SK-MEL-5 (cell line): ENCODE measurements around the gene FICD. TPM values are rescaled to one million over a fixed set of nuclear protein-coding genes. Genes with fewer than 3 reads are reported as not detected.
A peak's percentile ranks its signal among the peaks of the same experiment; 100 is the strongest.
"Not testable (repeated sequence)": the region's sequence is repeated elsewhere in the genome, so short reads cannot be mapped to it uniquely, and the experiment has no call there.

Source experiments
- DNase-seq: peaks from one replicate; pipeline ENCODE4 v3.0.0-alpha.2; 2016; ENCODE audit warnings: low read depth, low spot score
- in situ Hi-C: cut with HindIII; loops from 2 replicates; pipeline ENCODE4 v1.10.0; 2016; ENCODE audit warnings: low sequenced_read_pairs, high pct_unique_total_duplicates, low pct_unique_long_range_greater_than_20kb
- polyA plus RNA-seq, 2 experiments: library from polyadenylated mRNA; depleted of rRNA; stranded (reverse); fragments of >200 nt; gene quantifications; 2 replicates each; pipeline ENCODE4 v1.2.3, GENCODE V29; 2015
- total RNA-seq: library from RNA; depleted of rRNA; stranded (reverse); fragments of >200 nt; shearing (Covaris generic); gene quantifications from 2 replicates; pipeline ENCODE4 v1.2.3, GENCODE V29; 2014; rRNA removed

Gene FICD
- 6.1 and 7.4 TPM in 2 replicates for total RNA-seq
- polyA plus RNA-seq (2015; cell fraction: cytosol; rRNA removed), result 3.9 and 4.2 TPM in 2 replicates
- 3.6 and 5.2 TPM in 2 replicates for polyA plus RNA-seq (2015; cell fraction: nucleus; rRNA removed)

DNA sequence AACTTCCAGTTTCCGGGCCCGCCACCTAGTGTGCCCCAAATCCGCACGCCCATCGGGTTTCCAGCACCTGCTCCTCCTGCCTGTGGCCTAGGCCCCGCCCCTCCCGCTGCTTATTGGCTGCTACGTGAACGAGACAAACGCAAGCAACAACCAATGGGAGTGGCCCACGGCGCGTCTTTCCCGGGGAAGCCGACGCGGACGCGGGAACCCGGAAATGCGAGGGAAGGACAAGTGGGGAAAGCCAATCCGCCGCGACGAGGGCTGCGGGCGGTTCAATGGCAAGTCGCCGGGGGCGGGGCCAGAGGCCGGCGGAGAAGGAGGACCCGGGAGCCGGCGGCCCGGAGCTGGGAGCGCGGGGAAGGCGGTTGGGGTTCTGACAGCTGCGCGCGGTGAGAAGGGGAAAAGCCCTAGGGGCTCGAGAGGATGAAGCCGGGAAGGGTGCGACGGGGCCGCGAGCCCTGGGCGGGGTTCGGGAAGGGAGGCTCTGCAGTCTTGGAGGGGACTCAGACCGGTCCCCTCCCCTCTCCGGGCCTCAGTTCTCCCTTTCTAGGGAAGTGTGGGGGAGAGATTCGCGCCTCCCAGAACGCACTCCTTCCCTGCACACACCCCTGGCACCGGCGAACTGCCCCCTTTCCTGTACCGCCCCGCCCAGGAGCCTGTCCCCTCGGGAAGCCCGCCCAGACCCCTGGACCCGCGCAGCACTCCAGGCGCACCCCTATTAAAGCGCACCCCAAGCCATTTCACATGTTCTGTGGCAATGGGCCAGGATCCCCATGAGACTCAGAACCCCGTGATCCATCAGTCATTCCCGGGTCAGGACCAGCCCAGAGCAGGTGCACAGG lies at the start of gene FICD:
Gene FICD (plus strand): TSS at position 305 of the 842 bp plus-strand sequence. CDS start 1,696 bp downstream, outside the sequence.
- in situ Hi-C loops, result no loop called here

DNA sequence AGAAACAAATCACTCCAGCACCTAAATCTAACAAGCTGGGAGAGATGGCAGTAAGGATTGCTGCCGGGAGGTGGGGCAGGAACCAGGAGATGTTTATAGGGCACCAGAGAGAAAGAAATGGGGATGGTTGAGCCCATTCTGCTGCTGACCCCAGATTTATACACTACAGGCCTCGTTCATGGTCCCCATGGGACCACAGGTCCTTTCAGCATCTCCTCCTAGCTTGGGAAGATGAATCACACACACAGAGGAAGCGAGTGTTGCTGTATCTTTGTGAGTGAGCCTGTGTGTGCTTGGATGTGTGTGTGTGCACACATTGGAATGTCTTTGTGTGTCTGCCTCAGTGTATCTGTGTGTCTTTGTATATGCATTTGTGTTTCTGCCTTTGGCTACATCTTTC lies 49.7 kb upstream of the FICD start:
- no peak for DNase-seq
- in situ Hi-C loops, result no loop called here

More for the DNA sequence above, at the start of gene FICD:
- peak; percentile 99 for DNase-seq

DNA sequence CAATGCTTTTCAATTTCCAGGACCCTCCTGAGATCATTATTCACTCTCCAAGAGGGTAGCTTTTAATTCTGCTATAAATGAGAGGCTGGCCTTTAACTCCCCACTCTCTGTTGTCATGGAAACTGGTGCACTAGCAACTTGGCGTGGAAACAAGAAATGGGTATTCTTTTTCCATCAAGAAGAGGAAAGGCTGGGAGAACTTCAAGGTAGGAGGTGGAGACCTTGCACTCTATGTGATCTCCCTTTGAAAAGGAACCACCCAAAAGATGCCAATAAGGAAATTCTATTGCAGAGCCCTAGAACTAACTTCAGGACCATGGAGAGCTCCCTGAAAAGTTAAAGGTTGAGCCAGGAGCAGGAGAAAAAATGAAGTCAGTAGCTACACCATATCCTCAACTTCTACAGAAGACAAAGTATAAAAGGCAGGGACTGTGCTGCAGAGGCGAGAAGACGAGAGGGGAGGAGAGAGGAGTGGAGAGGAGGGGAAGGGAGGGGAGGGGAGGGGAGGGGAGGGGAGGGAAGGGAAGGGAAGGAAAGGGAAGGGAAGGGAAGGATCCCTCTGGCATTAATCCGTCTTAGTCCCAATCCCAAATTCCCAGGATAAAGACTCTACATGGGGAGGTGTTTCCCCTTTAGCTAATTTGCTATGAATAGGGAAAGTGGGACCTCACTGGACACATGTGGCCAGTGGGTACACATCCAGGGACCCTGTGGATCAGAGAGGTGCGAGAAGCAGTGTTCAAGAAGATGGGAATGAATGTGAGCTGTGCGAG lies 46.7 kb upstream of the FICD start:
- peak; percentile 34 for DNase-seq
- in situ Hi-C loops, result no loop called here

DNA sequence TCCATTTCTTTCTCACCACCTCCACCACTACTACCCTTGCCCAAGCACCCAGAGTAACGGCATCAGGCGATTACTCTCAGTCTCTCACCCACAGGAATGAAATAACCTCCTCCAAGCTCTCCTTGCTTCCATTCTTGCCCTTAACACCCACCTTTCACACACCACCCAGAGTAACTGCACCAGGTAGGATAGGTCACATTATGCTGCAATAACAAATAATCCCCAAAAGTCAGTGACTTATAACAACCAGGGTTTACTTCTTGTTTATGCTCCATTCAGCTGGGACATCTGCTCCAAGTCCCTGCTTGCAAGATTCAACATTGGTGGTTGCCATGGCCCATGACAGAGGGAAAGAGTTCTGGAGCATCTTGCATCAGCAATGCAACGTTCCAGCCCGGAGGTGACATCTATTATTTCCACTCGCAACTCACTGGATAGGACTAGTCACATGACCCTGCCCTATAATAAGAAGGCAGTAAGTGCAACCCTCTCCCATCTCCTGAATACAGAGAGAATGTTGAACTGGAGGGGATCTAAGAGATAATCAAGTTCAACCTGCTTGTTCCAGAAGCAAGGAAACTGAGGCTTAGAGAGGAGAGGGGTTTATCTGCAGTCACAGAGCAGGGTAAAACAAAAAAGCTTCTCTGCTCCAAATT lies 41.5 kb upstream of the FICD start:
- no peak for DNase-seq
- in situ Hi-C loops, result no loop called here

DNA sequence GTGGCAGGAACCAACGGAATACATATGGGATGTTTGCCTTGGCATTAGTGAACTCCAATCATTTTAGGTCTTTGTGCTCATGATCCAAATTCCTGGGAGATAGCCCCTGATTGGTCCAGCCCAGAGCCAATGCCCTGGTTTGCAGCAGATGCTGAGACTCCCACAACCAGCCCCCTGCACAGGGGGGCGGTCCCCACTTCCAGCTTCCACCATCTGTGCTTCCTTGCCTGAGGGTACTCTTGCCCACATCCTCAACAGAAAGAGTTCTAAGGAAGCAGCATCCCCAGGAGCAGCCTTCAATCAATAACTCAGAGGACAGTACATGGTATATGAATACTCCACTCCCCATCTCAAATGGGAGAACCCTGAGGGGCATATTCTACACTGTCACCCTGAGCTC lies 39.7 kb upstream of the FICD start:
- in situ Hi-C loops, result no loop called here
- DNase-seq, result no peak

DNA sequence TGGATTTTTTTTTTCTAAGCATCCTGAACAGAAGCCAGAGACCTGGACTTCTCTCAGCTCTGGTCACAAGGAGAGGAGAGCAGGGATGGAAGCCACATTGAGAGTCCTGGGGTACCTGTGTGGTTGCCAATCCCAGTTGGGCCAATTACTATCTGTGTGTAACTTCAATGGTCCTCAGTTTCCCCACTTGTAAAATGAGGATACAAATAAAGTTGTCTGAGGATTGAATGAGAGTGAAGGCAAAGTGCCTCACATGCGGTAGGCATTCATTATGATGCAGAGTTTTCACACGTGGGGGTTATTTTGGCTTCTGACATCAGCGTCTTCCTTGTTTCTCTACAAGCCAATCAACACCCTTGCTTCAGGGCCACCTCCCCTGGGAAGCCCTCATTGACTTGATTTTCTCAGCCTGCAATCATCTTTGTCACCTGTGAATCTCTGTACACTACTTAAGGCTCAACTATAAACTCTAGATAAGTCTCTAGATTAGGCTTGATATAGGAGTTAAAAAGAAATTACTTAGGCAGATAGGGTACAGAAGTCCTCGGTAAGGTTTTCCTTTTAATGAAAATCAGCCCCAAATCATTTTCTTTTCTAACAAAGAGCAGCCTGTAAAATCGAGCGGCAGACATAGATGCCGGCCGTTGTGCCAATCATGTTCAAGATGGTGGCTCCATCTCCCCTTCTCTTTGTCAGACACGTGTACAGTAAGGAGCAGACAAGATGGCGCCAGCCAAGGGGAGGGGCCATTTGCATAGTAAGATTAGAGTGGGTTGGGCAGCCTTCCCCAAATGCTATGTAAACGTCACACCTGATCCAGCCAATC lies 37.8 kb upstream of the FICD start:
- in situ Hi-C loops, result no loop called here
- peak; percentile 49 for DNase-seq

DNA sequence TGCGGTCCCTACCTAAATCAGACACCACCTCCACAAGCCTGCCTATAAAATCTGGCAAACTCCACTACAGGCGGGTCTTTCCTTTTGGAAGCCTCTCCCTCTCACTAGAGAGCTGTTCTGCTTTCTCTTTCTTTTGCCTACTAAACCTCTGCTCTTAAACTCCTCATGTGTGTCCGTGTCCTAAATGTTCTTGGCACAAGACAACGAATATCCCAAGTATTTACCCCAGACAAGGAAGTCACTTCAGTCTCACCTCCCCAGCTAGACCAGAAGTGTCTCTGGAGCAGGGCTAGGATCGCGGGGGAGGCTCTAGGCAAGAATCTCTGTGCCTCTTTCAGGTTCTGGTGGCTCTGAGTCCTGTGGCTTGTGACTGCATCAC lies 37.2 kb upstream of the FICD start:
- no peak for DNase-seq
- in situ Hi-C loops, result no loop called here

DNA sequence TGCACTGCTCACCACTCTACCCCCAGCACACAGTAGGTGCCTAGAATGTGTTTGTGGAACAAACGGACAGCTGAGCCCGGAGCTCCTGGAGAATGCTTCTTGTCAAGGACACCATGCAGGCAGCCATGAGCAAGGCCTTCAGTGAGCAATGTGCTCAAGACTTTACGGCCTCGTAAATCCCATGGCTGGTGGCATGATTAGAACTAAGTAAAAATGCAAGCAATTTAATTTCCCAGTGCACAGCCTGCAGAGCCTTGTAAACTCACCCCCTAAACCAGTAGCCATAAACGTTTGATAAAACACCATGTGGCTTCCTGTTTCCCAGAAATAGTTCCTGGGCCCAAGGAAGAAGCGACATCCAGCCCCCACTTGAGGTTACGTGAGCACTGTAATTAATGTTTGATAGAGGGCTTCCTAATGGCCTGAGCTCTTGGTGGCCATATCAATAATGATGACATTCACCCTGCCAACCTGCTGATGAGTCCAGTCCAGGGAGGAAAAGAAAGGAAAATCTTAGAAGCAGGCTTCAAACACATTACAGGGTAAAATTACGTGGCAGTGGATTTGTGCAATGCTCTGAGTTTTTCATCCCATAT lies 36.4 kb upstream of the FICD start:
- no peak for DNase-seq
- in situ Hi-C loops, result no loop called here

DNA sequence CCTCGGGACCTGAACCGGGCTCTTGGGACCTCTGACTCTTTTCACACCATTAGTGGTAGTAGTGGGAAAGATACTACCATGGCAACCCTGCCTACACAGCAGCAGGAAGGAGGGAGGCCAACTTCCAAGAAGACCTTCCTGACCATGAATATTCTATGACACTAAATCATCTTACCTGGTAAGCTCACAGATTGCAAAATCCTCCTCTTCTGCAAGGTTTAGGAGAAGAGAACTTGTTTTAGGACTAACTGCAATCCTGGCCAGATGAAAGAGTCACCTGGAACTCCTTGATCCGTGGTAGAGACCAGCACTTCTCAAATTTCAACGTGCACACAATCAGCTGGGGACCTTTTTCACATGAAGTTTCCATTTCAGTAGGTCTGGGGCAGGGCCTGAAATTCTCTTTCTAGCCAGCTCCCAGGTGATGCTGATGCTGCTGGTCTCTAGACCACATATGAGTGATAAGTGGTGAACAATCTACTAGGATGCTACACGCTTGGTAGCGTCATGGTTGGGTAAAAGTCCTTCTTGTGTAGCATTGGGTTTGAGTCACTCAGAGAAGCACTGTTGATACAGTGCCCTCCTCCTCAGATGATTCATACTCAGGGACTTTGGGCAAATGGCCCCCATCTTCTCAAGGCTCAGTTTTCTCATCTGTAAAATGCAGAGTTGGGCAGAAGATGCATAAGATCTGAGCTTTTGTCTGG lies 35.6 kb upstream of the FICD start:
- in situ Hi-C loops, result no loop called here
- DNase-seq, result no peak

DNA sequence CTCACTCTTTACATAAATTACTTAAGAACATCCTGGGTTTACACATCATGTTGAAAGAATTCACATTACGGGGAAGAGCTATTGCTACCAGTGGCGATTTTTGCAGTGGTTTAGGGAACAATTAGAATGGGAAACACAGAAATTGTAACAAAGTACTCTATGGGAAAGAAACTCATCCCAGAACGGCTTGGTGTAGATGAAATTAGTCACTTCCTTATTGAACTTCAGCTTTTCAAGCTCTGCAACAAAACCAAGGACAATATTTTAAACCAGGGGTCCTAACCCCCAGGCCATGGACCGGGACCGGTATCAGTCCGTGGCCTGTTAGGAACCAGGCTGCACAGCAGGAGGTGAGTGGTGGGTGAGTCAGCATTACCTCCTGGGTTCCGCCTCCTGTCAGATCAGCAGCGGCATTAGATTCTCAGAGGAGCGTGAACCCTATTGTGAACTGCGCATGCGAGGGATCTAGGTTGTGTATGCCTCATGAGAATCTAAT lies 32.3 kb upstream of the FICD start:
- in situ Hi-C loops, result no loop called here
- no peak for DNase-seq

DNA sequence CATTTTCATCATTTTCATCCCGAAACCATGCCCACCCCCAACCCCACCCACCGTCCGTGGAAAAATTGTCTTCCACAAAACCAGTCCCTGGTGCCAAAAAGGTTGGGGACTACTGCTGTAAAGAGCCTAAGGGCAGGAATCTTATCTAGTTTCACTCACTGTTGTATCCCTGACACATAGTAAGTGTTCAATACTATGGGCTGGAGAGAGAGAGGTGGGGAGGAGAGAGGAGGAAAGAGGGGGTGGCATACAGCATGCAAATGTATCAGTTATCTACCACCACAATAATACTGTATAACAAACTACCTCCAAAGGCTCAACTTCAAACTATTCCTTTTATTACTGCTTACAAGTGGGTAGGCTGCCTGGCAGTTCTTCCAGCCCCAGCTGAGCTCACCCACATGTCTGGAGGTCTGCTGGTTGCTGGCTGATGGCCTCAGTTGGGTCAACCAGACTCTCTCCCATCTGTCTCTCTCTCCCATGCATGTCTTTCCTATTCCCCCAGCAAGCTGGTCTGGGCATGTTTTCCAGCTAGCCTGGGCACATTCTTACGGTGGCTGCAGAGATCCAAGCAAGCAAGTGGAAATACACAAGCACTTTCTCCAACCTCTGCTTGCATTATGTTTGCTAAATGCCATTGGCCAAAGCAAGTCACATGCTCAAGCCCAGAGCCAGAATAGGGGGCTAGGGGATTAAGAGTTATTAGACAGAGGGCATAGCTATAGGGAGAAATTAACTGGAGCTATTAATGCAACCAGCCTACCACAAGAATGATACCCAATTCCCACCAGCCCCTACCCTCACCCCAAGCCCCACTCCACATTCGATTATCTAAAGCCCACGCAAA lies 31.6 kb upstream of the FICD start:
- in situ Hi-C loops, result no loop called here
- DNase-seq, result no peak

DNA sequence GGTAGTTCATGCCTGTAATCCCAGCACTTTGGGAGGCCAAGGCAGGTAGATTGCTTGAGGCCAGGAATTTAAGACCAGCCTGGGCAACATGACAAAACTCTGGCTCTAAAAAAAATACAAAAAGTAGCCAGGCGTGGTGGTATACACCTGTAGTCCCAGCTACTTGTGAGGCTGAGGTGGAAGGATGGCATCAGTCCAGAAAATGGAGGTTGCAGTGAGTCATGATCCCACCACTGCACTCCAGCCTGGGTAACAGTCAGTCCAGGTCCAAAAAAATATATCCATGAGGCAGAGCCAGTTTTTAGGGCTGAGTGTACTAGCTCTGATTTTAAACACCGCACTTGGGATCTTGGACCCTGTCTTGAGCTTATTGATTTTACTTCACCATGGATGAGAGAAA lies 30.6 kb upstream of the FICD start:
- no peak for DNase-seq
- in situ Hi-C loops, result no loop called here

DNA sequence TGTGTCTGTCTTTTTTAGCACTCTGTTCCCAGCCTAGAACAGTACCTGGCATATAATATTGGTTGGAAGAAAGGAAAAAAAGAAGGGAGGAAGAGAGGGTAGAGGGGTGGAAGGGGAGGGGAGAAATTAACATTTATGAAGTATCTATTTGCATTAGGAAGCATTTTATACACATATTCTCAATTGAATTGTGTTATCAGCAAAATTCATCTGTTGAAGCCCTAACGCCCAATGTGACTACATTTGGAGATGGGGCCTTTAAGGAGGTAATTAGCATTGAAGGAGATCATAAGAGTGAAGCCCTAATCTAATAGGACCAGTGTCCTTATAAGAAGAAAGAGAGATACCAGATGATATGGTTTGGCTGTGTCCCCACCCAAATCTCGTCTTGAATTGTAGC lies 30.2 kb upstream of the FICD start:
- in situ Hi-C loops, result no loop called here
- DNase-seq, result no peak

DNA sequence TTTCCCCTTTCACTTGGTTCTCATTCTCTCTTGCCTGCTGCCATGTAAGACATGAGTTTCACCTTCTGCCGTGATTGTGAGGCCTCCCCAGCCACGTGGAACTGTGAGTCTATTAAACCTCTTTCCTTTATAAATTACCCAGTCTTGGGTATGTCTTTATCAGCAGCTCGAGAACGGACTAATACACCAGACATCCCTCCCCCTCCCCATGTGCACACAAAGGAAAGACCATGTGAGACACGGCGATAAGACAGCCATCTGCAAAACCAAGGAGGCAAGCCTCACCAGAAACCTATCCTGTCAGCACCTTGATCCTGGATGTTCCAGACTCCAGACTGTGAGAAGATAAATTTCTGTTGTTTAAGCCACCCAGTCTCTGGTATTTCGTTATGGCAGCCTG lies 29.7 kb upstream of the FICD start:
- in situ Hi-C loops, result not testable (repeated sequence)

DNA sequence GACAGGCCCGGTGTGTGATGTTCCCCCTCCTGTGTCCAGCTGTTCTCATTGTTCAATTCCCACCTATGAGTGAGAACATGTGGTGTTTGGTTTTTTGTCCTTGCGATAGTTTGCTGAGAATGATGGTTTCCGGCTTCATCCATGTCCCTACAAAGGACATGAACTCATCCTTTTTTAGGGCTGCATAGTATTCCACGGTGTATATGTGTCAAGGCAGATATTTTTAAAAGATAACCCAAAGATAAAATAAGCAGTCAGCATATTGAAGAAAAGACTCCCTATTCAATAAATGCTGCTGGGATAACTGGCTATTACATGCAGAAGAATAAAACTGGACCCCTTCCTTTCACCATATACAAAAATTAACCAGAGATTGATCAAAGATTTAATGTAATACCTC lies 28.0 kb upstream of the FICD start:
- DNase-seq, in situ Hi-C loops: not testable (repeated sequence)

More for the DNA sequence above, 29.7 kb upstream of the FICD start:
- DNase-seq, result not testable (repeated sequence)
